H1 (cell line): Measurements from ENCODE around the gene ARHGAP26. TPM values are rescaled to one million over a fixed set of nuclear protein-coding genes. Genes with fewer than 3 reads are reported as not detected.

Source experiments
- CTCF ChIA-PET: fragments of 300-600 bp; sonication (Branson Sonifier 250); formaldehyde crosslinking; loops from one replicate; lab custom pipeline; 2021; ENCODE audit not compliant: partially characterized antibody; lab: Charles Lee
- POLR2A ChIA-PET: fragments of 300-600 bp; sonication (Branson Sonifier 250); formaldehyde crosslinking; loops from one replicate; lab custom pipeline; 2021; ENCODE audit warnings: inconsistent platforms; ENCODE audit not compliant: partially characterized antibody; lab: Charles Lee
- DNase-seq, 2 experiments: peaks; one replicate each; pipeline versions ENCODE4 v3.0.0 to v3.0.0-alpha.2; 2010 to 2022; ENCODE audit warnings: low spot score in 2 of 2, low read depth in 1 of 2, mixed read lengths in 1 of 2
- FAIRE-seq: peaks from 2 replicates; lab custom pipeline; 2011; peaks lifted over from hg19 to GRCh38; lab: Jason Lieb, UNC
- H2AFZ ChIP-seq: 2 replicates; pipeline ENCODE4 v1.8.1; 2012; ENCODE audit warnings: low read length, inconsistent platforms
- H2AK5ac ChIP-seq: 2 replicates; pipeline ENCODE4 v1.6.1; 2013; ENCODE audit warnings: low read depth, low read length
- H2BK120ac ChIP-seq: replicated peaks from 2 replicates; pipeline ENCODE3; 2013; ENCODE audit warnings: low read depth, low read length, inconsistent platforms
- H2BK12ac ChIP-seq: 2 replicates; pipeline ENCODE4 v1.6.1; 2013; ENCODE audit warnings: low read depth, low read length
- H2BK15ac ChIP-seq: 2 replicates; pipeline ENCODE4 v1.6.1; 2013; ENCODE audit warnings: low read length
- H2BK20ac ChIP-seq: 2 replicates; pipeline ENCODE4 v1.6.1; 2013; ENCODE audit warnings: low read length
- H2BK5ac ChIP-seq: 2 replicates; pipeline ENCODE4 v1.6.1; 2013; ENCODE audit warnings: low read depth, low read length
- H3K14ac ChIP-seq: 2 replicates; pipeline ENCODE4 v1.6.1; 2013; ENCODE audit warnings: inconsistent platforms; ENCODE audit not compliant: insufficient read length
- H3K18ac ChIP-seq: 2 replicates; pipeline ENCODE4 v1.6.1; 2013; ENCODE audit warnings: low read length; ENCODE audit errors: extremely low read depth
- H3K23ac ChIP-seq: 2 replicates; pipeline ENCODE4 v1.6.1; 2013; ENCODE audit warnings: inconsistent platforms; ENCODE audit not compliant: insufficient read length
- H3K23me2 ChIP-seq: 2 replicates; pipeline ENCODE4 v1.6.1; 2013; ENCODE audit warnings: low read depth, low read length
- H3K27ac ChIP-seq: 2 replicates; pipeline ENCODE4 v1.6.1; 2011; ENCODE audit warnings: low read depth, low read length, inconsistent platforms
- H3K27me3 ChIP-seq, 4 experiments: replicated peaks in 1 of 4; 1 replicate in 1 of 4; 2 replicates in 3 of 4; pipeline versions ENCODE4 v1.6.1 to v1.8.1; 2011 to 2013; ENCODE audit warnings: low read length in 3 of 4, mild to moderate bottlenecking in 3 of 4, inconsistent platforms in 2 of 4, mixed read lengths in 2 of 4, moderate library complexity in 1 of 4; ENCODE audit not compliant: control insufficient read depth in 3 of 4, insufficient read depth in 3 of 4; ENCODE audit errors: extremely low read depth in 1 of 4
- H3K36me3 ChIP-seq, 4 experiments: 2 replicates each; pipeline versions ENCODE4 v1.6.1 to v1.8.1; 2011 to 2013; ENCODE audit warnings: mild to moderate bottlenecking in 4 of 4, low read length in 3 of 4, moderate library complexity in 2 of 4, control low read depth in 1 of 4, inconsistent platforms in 1 of 4; ENCODE audit not compliant: insufficient read depth in 4 of 4, control insufficient read depth in 2 of 4
- H3K4ac ChIP-seq: replicated peaks from 2 replicates; pipeline ENCODE3; 2013; ENCODE audit warnings: low read length, low read depth, mixed read lengths, inconsistent platforms; ENCODE audit not compliant: insufficient read length
- H3K4me1 ChIP-seq, 4 experiments: replicated peaks in 1 of 4; 1 replicate in 1 of 4; 2 replicates in 3 of 4; pipeline versions ENCODE4 v1.6.1 to v1.8.1; 2011 to 2013; ENCODE audit warnings: low read length in 3 of 4, inconsistent platforms in 2 of 4, mixed read lengths in 1 of 4; ENCODE audit not compliant: insufficient read depth in 4 of 4, control insufficient read depth in 3 of 4
- H3K4me2 ChIP-seq, 2 experiments: 2 replicates each; pipeline versions ENCODE4 v1.6.1 to v1.8.1; 2011 to 2013; ENCODE audit warnings: low read depth in 2 of 2, low read length in 2 of 2, control low read depth in 1 of 2, inconsistent platforms in 1 of 2, mild to moderate bottlenecking in 1 of 2; ENCODE audit not compliant: insufficient read depth in 1 of 2
- H3K4me3 ChIP-seq, 4 experiments: fragments of 200-600, 300-600 bp in 1 of 4; sonication (generic), shearing (Covaris generic), sonication (Bioruptor Twin) in 1 of 4; 2 replicates each; pipeline versions ENCODE4 v1.5.1 to v1.8.1; 2011 to 2016; ENCODE audit warnings: low read length in 4 of 4, low read depth in 3 of 4, control low read depth in 2 of 4, inconsistent platforms in 2 of 4, mild to moderate bottlenecking in 2 of 4, mixed read lengths in 1 of 4, moderate library complexity in 1 of 4; ENCODE audit not compliant: insufficient read depth in 2 of 4; ENCODE audit errors: extremely low read depth in 1 of 4
- H3K56ac ChIP-seq: replicated peaks from 2 replicates; pipeline ENCODE3; 2013; ENCODE audit warnings: low read depth, mild to moderate bottlenecking, mixed read lengths, low read length, inconsistent platforms; ENCODE audit not compliant: insufficient read length
- H3K79me1 ChIP-seq: 2 replicates; pipeline ENCODE4 v1.6.1; 2013; ENCODE audit warnings: low read depth, low read length, control low read depth
- H3K79me2 ChIP-seq, 2 experiments: 2 replicates each; pipeline versions ENCODE4 v1.6.1 to v1.8.1; 2012 to 2013; ENCODE audit warnings: low read length in 2 of 2, mild to moderate bottlenecking in 2 of 2, inconsistent platforms in 1 of 2; ENCODE audit not compliant: insufficient read depth in 2 of 2, control insufficient read depth in 1 of 2
- H3K9ac ChIP-seq, 4 experiments: replicated peaks in 1 of 4; 1 replicate in 1 of 4; 2 replicates in 3 of 4; pipeline versions ENCODE4 v1.6.1 to v1.8.1; 2011 to 2013; ENCODE audit warnings: low read depth in 3 of 4, low read length in 3 of 4, control low read depth in 2 of 4, mild to moderate bottlenecking in 2 of 4, moderate library complexity in 2 of 4, inconsistent platforms in 1 of 4; ENCODE audit errors: extremely low read depth in 1 of 4
- H3K9me3 ChIP-seq, 2 experiments: 2 replicates each; pipeline versions ENCODE4 v1.6.1 to v1.8.1; 2012 to 2013; ENCODE audit warnings: mild to moderate bottlenecking in 2 of 2, moderate library complexity in 2 of 2, control low read depth in 1 of 2, inconsistent platforms in 1 of 2, low read depth in 1 of 2, low read length in 1 of 2, mixed read lengths in 1 of 2; ENCODE audit not compliant: insufficient read depth in 2 of 2
- H4K20me1 ChIP-seq, 2 experiments: replicated peaks in 1 of 2; 2 replicates each; pipeline versions ENCODE3 to v1.8.1; 2011 to 2013; ENCODE audit warnings: inconsistent platforms in 2 of 2, low read length in 2 of 2, mild to moderate bottlenecking in 1 of 2; ENCODE audit not compliant: insufficient read depth in 2 of 2, control insufficient read depth in 1 of 2
- H4K5ac ChIP-seq: 2 replicates; pipeline ENCODE4 v1.6.1; 2013; ENCODE audit warnings: low read length, low read depth, mixed read lengths, inconsistent platforms; ENCODE audit not compliant: insufficient read length
- H4K8ac ChIP-seq: 2 replicates; pipeline ENCODE4 v1.8.0; 2013; ENCODE audit warnings: mild to moderate bottlenecking, moderate library complexity, low read length, inconsistent platforms; ENCODE audit not compliant: insufficient read depth; ENCODE audit errors: extremely low read depth
- H4K91ac ChIP-seq: replicated peaks from 2 replicates; pipeline ENCODE3; 2013; ENCODE audit warnings: low read length, mixed read lengths, inconsistent platforms; ENCODE audit not compliant: insufficient read length
- ATF3 ChIP-seq: IDR thresholded peaks from 2 replicates; pipeline ENCODE4 v1.6.1; 2011; ENCODE audit warnings: low read depth, mild to moderate bottlenecking, low read length; ENCODE audit not compliant: insufficient read depth
- BACH1 ChIP-seq: IDR thresholded peaks from 2 replicates; pipeline ENCODE4 v1.6.1; 2012; ENCODE audit warnings: low read length, improper control_type of control experiment
- CBX5 ChIP-seq: fragments of 300-800, 300-1000 bp; sonication (generic); IDR thresholded peaks from 2 replicates; pipeline ENCODE4 v1.7.1; 2016; ENCODE audit warnings: antibody characterized with exemption, low read length, low read depth
- CREB1 ChIP-seq: IDR thresholded peaks from 2 replicates; pipeline ENCODE4 v1.6.1; 2012; ENCODE audit warnings: inconsistent platforms
- KDM5A ChIP-seq: fragments of 200-600 bp; IDR thresholded peaks from 2 replicates; pipeline ENCODE4 v1.7.1; 2012; ENCODE audit warnings: mild to moderate bottlenecking, low read length, inconsistent platforms, mixed read lengths
- MAX ChIP-seq: IDR thresholded peaks from 2 replicates; pipeline ENCODE4 v1.6.1; 2012; ENCODE audit warnings: inconsistent platforms
- POLR2AphosphoS5 ChIP-seq: IDR thresholded peaks from 2 replicates; pipeline ENCODE4 v1.6.1; 2011; ENCODE audit warnings: low read depth, low read length
- RXRA ChIP-seq: IDR thresholded peaks from 2 replicates; pipeline ENCODE4 v1.6.1; 2011; ENCODE audit warnings: low read depth, mild to moderate bottlenecking, low read length, moderate library complexity; ENCODE audit not compliant: insufficient read depth
- SIN3A ChIP-seq, 2 experiments: IDR thresholded peaks in 1 of 2; conservative IDR thresholded peaks in 1 of 2; 2 replicates each; pipeline ENCODE4 v1.6.1; 2011 to 2012; ENCODE audit warnings: low read length in 2 of 2, improper control_type of control experiment in 1 of 2, low read depth in 1 of 2, mild to moderate bottlenecking in 1 of 2
- SIRT6 ChIP-seq: IDR thresholded peaks from one replicate; pipeline ENCODE4 v1.7.1; 2012; ENCODE audit warnings: low read length, inconsistent platforms
- SIX5 ChIP-seq: IDR thresholded peaks from 2 replicates; pipeline ENCODE4 v1.6.1; 2011; ENCODE audit warnings: mild to moderate bottlenecking, low read depth, low read length
- SUZ12 ChIP-seq: fragments of 200-600 bp; sonication (generic); IDR thresholded peaks from 2 replicates; pipeline ENCODE4 v1.6.1; 2012; ENCODE audit warnings: mild to moderate bottlenecking, inconsistent platforms, low read length, moderate library complexity, mixed read lengths
- WGBS, 2 experiments: shearing (Covaris generic) in 1 of 2; methylation state at CpG; one replicate each; pipeline versions ENCODE4 v1.1.6 to v1.1.7; 2013 to 2015; ENCODE audit warnings: low lambda C conversion rate in 2 of 2, mixed read lengths in 2 of 2, inconsistent platforms in 1 of 2, low coverage in 1 of 2, missing lambda C conversion rate in 1 of 2; ENCODE audit not compliant: insufficient replicate concordance in 2 of 2, insufficient coverage in 1 of 2, insufficient read length in 1 of 2; ENCODE audit errors: extremely low coverage in 1 of 2, missing lambda C conversion rate in 1 of 2; 5-methylcytosine and 5-hydroxymethylcytosine counted together
- polyA plus RNA-seq, 7 experiments: library from polyadenylated mRNA; depleted of rRNA in 3 of 7; stranded (reverse) in 5 of 7; unstranded in 2 of 7; fragments of >200 nt in 5 of 7; fragments of 200-250 nt in 2 of 7; gene quantifications; 1 replicate in 5 of 7; 2 replicates in 1 of 7; 4 replicates in 1 of 7; pipeline versions ENCODE4 v1.2.1 to v1.2.3, GENCODE V29; 2011 to 2013; ENCODE audit warnings: missing spikeins in 2 of 7, mixed read lengths in 2 of 7
- total RNA-seq: library from RNA; stranded (reverse); fragmentation: NEBNext Ultra II Directional; extraction: Animal tissue kit (Norgen Biotek cat#: 25700); gene quantifications from 2 replicates; pipeline ENCODE4 v1.2.1, GENCODE V29; 2021

The ARHGAP26 gene
- total and polyA plus RNA-seq, 2 of the 8 experiments (the other 6 are each of a cell fraction or from before 2014, with no cell fraction given): 7.1 to 24.8 TPM

- peaks cover 0 to 8% (median 3%) of the 10 kb centered on the region in 4 experiments; a peak in 4 of 8 replicates for H3K36me3 ChIP-seq
- no peak overlapping the region for H3K9ac ChIP-seq
- no peaks in the 10 kb centered on the region for H4K20me1 ChIP-seq
- H4K5ac ChIP-seq: no peak overlapping the region
- TF ChIP-seq CREB1 (no peak), SIRT6 (no peak), BACH1 (no peak), KDM5A (no peak), CBX5 (no peak), POLR2AphosphoS5 (no peak), MAX (no peak), SUZ12 (no peak), ATF3 (no peak), RXRA (no peak), SIN3A (conservative IDR thresholded peaks at IDR 0.05 in 1 of 2, IDR thresholded peaks at IDR 0.05 in 1 of 2; ENCODE audit: low read depth in 1 of 2, low read length in 2 of 2) (no peak), SIX5 (no peak)
- TF ChIP-seq, all 59 proteins: peak for 0
- DNase-seq: no peak
- H2BK15ac ChIP-seq: no peak overlapping the region
- no peak for FAIRE-seq
- no peaks in the 10 kb centered on the region for H3K79me1 ChIP-seq
- no peak overlapping the region for H3K4me3 ChIP-seq
- H3K79me2 ChIP-seq: no peaks in the 10 kb centered on the region
- H2BK120ac ChIP-seq: no peak overlapping the region
- no peaks in the 10 kb centered on the region for H3K4me1 ChIP-seq
- H2BK5ac ChIP-seq: no peak overlapping the region
- no peak overlapping the region for H2BK12ac ChIP-seq
- no peak overlapping the region for H2BK20ac ChIP-seq
- H3K18ac ChIP-seq: no peak overlapping the region
- POLR2A ChIA-PET: no interaction called here
- H3K4ac ChIP-seq: no peak overlapping the region
- no peak overlapping the region for H4K8ac ChIP-seq
- H3K56ac ChIP-seq: no peak overlapping the region
- H3K23ac ChIP-seq: no peak overlapping the region
- no peak overlapping the region for H3K4me2 ChIP-seq
- H3K9me3 ChIP-seq: no peaks in the 10 kb centered on the region
- H3K23me2 ChIP-seq: no peaks in the 10 kb centered on the region
- H3K27ac ChIP-seq: no peak overlapping the region
- 85% methylated on average over 5 of the region's 5 CpGs; no CpG with 5 or more reads in 1 of the 2 experiments for WGBS, 2 experiments
- CTCF ChIA-PET: no interaction called here
- H3K27me3 ChIP-seq: no peaks in the 10 kb centered on the region
- H2AK5ac ChIP-seq: no peak overlapping the region
- no peak overlapping the region for H4K91ac ChIP-seq
- H3K14ac ChIP-seq: no peak overlapping the region
- no peak overlapping the region for H2AFZ ChIP-seq
These were observed 285.6 kb downstream of the ARHGAP26 start for GRCh38 chr5:143055596-143056338.
